ENCODE results near the gene DENND6B. TPM values are rescaled to one million over a fixed set of nuclear protein-coding genes. Genes with fewer than 3 reads are reported as not detected.

Gene DENND6B
- total RNA-seq, 1 experiment from 2014 or later = 11.0 TPM

GRCh38 chr22:50310949-50311444, 15.8 kb downstream of the DENND6B start:
- no peak for TF ChIP-seq REST (IDR thresholded peaks at IDR 0.05; ENCODE audit: low read depth)
- no peak for TF ChIP-seq EZH2 (IDR thresholded peaks at IDR 0.05)
- no peak for TF ChIP-seq RAD21 (IDR thresholded peaks at IDR 0.05; ENCODE audit: low read depth)
- TF ChIP-seq POLR2AphosphoS5 (IDR thresholded peaks at IDR 0.05; ENCODE audit: low read depth, low read length) = no peak
- no peak for TF ChIP-seq SRF (IDR thresholded peaks at IDR 0.05; ENCODE audit: low read depth)
- TF ChIP-seq YY1 (IDR thresholded peaks at IDR 0.05; ENCODE audit: extremely low read depth, insufficient replicate concordance, low read depth, low read length) = no peak
- TF ChIP-seq SIN3A (IDR thresholded peaks at IDR 0.05; ENCODE audit: low read depth) = no peak
- no peak for TF ChIP-seq ZNF274 (IDR thresholded peaks at IDR 0.05; ENCODE audit: low read depth, low read length)
- TF ChIP-seq SP1 (IDR thresholded peaks at IDR 0.05; ENCODE audit: low read depth) = no peak
- TF ChIP-seq ELF1 (IDR thresholded peaks at IDR 0.05; ENCODE audit: borderline replicate concordance, low read depth) = no peak
- TF ChIP-seq POLR2A (IDR thresholded peaks at IDR 0.05; ENCODE audit: borderline replicate concordance, extremely low read depth, insufficient read depth, insufficient read length) = no peak
- TF ChIP-seq MAX (IDR thresholded peaks at IDR 0.05) = no peak
- TF ChIP-seq ATF3 (IDR thresholded peaks at IDR 0.05) = no peak
- TF ChIP-seq JUND (IDR thresholded peaks at IDR 0.05) = no peak
- TF ChIP-seq EZH2phosphoT487 (IDR thresholded peaks at IDR 0.05; ENCODE audit: borderline replicate concordance) = no peak
- CTCF ChIA-PET = no interaction called here
- RAD21 ChIA-PET (ENCODE audit: low non-redundant PET in 1 of 2, low total read pairs in 2 of 2, uncharacterized antibody in 2 of 2, unreplicated experiment in 2 of 2) = no interaction called here

More at GRCh38 chr22:50310949-50311444, 15.8 kb downstream of the DENND6B start:
- Histone ChIP-seq H3K9me2 (ENCODE audit: insufficient read depth) (no peaks in the 10 kb centered on the region), H2AFZ (ENCODE audit: low read depth, low read length, poor library complexity, severe bottlenecking) (no peak overlapping the region), H3K27ac (ENCODE audit: low read depth, low read length) (no peak overlapping the region), H3K4me1 (ENCODE audit: control insufficient read depth in 1 of 2, insufficient read depth in 2 of 2, low read length in 2 of 2) (peaks cover 6 to 32% of the 10 kb centered on the region in 2 experiments; a peak in 3 of 4 replicates), H3K4me2 (ENCODE audit: low read length) (no peak overlapping the region), H4K20me1 (ENCODE audit: insufficient read depth) (no peaks in the 10 kb centered on the region), H3K9ac (ENCODE audit: low read length) (no peak overlapping the region), H3K36me3 (ENCODE audit: control insufficient read depth in 1 of 2, insufficient read depth in 2 of 2, low read length in 2 of 2) (no peaks in the 10 kb centered on the region), H3K79me2 (ENCODE audit: insufficient read depth, low read length) (peaks cover 10% of the 10 kb centered on the region), H3K9me3 (ENCODE audit: control insufficient read depth in 1 of 2, insufficient read depth in 1 of 2, low read depth in 1 of 2, low read length in 2 of 2) (no peaks in the 10 kb centered on the region), H3K27me3 (ENCODE audit: insufficient read depth, low read length) (no peaks in the 10 kb centered on the region), H3K4me3 (replicated peaks in 1 of 2; ENCODE audit: low read depth in 1 of 2, low read length in 2 of 2) (no peak overlapping the region)
- DNase-seq (ENCODE audit: low read depth, low spot score) = no peak
- intact Hi-C loops (cut with micrococcal nuclease) = no loop called here
- BruUV-seq (replicated peaks) = no TSS peak
- POLR2A ChIA-PET = no interaction called here
- no peak for ATAC-seq
